ENCODE measurements around the gene VPS41.
"Not testable (repeated sequence)": the region's sequence is repeated elsewhere in the genome, so short reads cannot be mapped to it uniquely, and the experiment has no call there.

Gene VPS41

GRCh38 chr7:38908759-38909335, at the start of gene VPS41:
TSS of gene VPS41 (minus strand) at chr7:38909191. CDS start at chr7:38909174, 17 bp downstream.
- peak within 1 kb of the TSS; percentile 92 for H3K4me3 ChIP-seq (replicated peaks; ENCODE audit: low read depth, low read length)
- TF ChIP-seq, protein P1, sequence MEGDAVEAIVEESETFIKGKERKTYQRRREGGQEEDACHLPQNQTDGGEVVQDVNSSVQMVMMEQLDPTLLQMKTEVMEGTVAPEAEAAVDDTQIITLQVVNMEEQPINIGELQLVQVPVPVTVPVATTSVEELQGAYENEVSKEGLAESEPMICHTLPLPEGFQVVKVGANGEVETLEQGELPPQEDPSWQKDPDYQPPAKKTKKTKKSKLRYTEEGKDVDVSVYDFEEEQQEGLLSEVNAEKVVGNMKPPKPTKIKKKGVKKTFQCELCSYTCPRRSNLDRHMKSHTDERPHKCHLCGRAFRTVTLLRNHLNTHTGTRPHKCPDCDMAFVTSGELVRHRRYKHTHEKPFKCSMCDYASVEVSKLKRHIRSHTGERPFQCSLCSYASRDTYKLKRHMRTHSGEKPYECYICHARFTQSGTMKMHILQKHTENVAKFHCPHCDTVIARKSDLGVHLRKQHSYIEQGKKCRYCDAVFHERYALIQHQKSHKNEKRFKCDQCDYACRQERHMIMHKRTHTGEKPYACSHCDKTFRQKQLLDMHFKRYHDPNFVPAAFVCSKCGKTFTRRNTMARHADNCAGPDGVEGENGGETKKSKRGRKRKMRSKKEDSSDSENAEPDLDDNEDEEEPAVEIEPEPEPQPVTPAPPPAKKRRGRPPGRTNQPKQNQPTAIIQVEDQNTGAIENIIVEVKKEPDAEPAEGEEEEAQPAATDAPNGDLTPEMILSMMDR (IDR thresholded peaks at IDR 0.05; ENCODE audit: low read length, missing control alignments), result no peak
- peak; percentile 72 for DNase-seq (ENCODE audit: low read depth)

DNA sequence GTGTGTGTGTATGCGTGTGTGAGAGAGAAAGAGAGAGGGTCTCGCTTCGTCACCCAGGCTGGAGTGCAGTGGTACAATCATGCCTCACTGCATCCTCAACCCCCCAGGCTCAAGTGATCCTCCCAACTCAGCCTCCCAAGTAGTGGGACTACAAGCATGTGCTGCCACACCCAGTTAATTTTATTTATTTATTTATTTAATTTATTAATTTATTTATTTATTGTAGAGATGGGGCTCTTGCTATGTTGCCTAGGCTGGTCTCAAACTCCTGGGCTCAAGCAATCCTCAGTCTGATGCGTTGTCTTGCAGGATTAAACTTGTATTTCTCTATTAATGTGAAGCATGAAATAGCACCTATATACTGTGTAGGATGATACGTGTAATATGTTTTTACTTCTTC, 46.9 kb upstream of the VPS41 start:
- DNase-seq (ENCODE audit: low read depth), result no peak
- TF ChIP-seq, protein P1 (IDR thresholded peaks at IDR 0.05; ENCODE audit: low read length, missing control alignments), result no peak
- no peak overlapping the region for H3K4me3 ChIP-seq (replicated peaks; ENCODE audit: low read depth, low read length)

DNA sequence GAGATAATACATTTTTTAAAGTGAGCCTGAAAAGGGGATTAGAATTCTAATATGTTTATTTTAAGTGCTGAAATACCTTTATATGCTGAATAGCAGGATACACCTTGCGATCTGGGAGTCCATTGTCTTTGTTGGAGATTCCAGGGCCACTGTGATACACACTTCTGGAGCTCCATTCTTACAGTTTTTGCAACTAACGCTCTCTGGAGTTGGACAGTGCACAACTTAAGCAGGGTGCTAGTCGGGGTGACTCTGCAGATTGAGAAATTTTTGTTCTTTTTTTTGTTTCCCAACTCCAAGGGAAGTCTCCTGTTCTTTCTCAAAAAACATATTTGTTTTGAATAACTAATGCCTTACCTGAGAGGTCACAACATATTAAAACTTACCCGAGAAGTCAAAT, 45.0 kb upstream of the VPS41 start:
- no peak for DNase-seq (ENCODE audit: low read depth)
- TF ChIP-seq, protein P1 (IDR thresholded peaks at IDR 0.05; ENCODE audit: low read length, missing control alignments), result no peak

DNA sequence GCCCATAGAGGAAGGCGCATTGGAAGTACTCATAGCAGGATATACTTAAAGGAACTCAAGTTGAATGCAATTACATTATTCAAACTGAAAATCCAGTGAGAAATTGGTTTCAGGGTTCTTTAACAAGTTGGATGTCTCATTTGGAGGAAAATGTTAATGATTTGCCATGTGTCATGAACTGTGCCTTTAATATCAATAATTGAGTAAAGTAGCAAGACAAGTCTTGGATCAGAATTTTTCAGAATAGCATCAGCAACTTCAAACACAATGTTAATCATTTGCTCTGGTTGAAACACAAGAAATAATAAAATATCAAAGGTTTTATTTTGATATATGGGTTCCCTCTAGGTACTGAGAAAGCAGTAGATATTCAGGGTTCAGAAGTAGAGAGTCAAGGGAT, 44.2 kb upstream of the VPS41 start:
- no peak overlapping the region for H3K4me3 ChIP-seq (replicated peaks; ENCODE audit: low read depth, low read length)
- DNase-seq (ENCODE audit: low read depth), result no peak
- TF ChIP-seq, protein P1 (IDR thresholded peaks at IDR 0.05; ENCODE audit: low read length, missing control alignments), result no peak

More for the DNA sequence above, 45.0 kb upstream of the VPS41 start:
- H3K4me3 ChIP-seq (replicated peaks; ENCODE audit: low read depth, low read length), result no peak overlapping the region

DNA sequence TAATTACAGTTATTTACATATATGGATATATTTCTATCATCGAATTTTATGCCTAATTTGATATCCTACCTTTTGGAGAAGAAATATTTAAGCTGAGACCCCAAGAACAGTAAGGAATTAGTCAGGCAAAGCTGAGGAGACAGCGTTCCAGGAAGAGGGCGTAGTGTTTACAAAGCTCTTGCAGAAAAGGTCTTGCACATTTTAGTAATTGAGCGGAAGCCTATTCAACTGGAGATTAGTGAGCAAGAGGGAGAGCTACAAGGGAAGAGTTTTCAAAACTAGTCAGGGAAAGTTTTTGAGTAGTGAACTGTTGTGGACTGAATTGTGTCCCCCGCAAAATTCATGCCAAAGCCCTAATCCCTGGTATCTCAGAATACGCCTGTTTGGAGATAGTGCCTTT, 42.2 kb upstream of the VPS41 start:
- TF ChIP-seq, protein P1 (IDR thresholded peaks at IDR 0.05; ENCODE audit: low read length, missing control alignments), result no peak
- DNase-seq (ENCODE audit: low read depth), result no peak
- no peak overlapping the region for H3K4me3 ChIP-seq (replicated peaks; ENCODE audit: low read depth, low read length)

DNA sequence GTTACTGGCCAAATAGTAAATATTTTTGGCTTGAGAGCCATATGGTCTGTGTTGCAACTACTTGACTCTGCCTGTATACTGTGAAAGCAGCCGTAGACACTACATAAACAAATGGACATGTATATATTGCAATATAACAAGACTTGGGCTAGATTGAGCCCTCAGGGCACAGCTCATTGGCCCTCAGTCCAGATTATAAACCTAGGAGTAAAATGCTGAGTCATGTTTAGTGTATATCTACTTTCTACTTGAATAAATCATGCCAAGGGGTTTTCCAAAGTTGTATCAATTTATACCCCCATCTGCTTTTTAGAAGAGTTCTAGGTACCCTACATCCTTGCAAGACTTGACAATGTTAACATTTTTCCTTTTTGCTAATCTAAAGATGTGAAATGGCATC, 41.3 kb upstream of the VPS41 start:
- no peak overlapping the region for H3K4me3 ChIP-seq (replicated peaks; ENCODE audit: low read depth, low read length)
- TF ChIP-seq, protein P1 (IDR thresholded peaks at IDR 0.05; ENCODE audit: low read length, missing control alignments), result no peak
- DNase-seq (ENCODE audit: low read depth), result peak; percentile 17

GRCh38 chr7:38947541-38947940, 38.5 kb upstream of the VPS41 start:
- not testable (repeated sequence) for H3K4me3 ChIP-seq (replicated peaks; ENCODE audit: low read depth, low read length); DNase-seq (ENCODE audit: low read depth)
